ENCODE results near the gene STIMATE. TPM values are rescaled to one million over a fixed set of nuclear protein-coding genes. Genes with fewer than 3 reads are reported as not detected.

The STIMATE gene
- total and polyA plus RNA-seq, 9 of the 15 experiments (the other 6 are each of a cell fraction or from before 2014, with no cell fraction given) = 0.14 to 7.7 (median 4.9) TPM

GRCh38 chr3:52851348-52851747, 46.0 kb downstream of the STIMATE start (continued):
- no peak for TF ChIP-seq MGA (IDR thresholded peaks at IDR 0.05)
- peak; percentile 47; the same call in 1 of the 2 replicates for TF ChIP-seq ARID2 (IDR thresholded peaks at IDR 0.05)
- no peak for TF ChIP-seq ZBTB49 (CRISPR knock-in tag; IDR thresholded peaks at IDR 0.05; ENCODE audit: borderline replicate concordance)
- TF ChIP-seq ZNF589 (CRISPR knock-in tag; IDR thresholded peaks at IDR 0.05; ENCODE audit: low read depth) = no peak
- no peak for TF ChIP-seq ESRRB (CRISPR knock-in tag; IDR thresholded peaks at IDR 0.05; ENCODE audit: borderline replicate concordance)
- TF ChIP-seq MAFK (IDR thresholded peaks at IDR 0.05; ENCODE audit: low read length) = no peak
- no peak for TF ChIP-seq SFPQ (IDR thresholded peaks at IDR 0.05; ENCODE audit: low read depth, low read length)
- TF ChIP-seq VEZF1 (CRISPR knock-in tag; IDR thresholded peaks at IDR 0.05) = peak; percentile 50; the same call in 1 of the 2 replicates

All from K562 (cell line).